Measurements from ENCODE around the gene KDM3B.
"Not testable (repeated sequence)": the region's sequence is repeated elsewhere in the genome, so short reads cannot be mapped to it uniquely, and the experiment has no call there.

Gene KDM3B, protein sequence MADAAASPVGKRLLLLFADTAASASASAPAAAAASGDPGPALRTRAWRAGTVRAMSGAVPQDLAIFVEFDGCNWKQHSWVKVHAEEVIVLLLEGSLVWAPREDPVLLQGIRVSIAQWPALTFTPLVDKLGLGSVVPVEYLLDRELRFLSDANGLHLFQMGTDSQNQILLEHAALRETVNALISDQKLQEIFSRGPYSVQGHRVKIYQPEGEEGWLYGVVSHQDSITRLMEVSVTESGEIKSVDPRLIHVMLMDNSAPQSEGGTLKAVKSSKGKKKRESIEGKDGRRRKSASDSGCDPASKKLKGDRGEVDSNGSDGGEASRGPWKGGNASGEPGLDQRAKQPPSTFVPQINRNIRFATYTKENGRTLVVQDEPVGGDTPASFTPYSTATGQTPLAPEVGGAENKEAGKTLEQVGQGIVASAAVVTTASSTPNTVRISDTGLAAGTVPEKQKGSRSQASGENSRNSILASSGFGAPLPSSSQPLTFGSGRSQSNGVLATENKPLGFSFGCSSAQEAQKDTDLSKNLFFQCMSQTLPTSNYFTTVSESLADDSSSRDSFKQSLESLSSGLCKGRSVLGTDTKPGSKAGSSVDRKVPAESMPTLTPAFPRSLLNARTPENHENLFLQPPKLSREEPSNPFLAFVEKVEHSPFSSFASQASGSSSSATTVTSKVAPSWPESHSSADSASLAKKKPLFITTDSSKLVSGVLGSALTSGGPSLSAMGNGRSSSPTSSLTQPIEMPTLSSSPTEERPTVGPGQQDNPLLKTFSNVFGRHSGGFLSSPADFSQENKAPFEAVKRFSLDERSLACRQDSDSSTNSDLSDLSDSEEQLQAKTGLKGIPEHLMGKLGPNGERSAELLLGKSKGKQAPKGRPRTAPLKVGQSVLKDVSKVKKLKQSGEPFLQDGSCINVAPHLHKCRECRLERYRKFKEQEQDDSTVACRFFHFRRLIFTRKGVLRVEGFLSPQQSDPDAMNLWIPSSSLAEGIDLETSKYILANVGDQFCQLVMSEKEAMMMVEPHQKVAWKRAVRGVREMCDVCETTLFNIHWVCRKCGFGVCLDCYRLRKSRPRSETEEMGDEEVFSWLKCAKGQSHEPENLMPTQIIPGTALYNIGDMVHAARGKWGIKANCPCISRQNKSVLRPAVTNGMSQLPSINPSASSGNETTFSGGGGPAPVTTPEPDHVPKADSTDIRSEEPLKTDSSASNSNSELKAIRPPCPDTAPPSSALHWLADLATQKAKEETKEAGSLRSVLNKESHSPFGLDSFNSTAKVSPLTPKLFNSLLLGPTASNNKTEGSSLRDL (N-terminal part only)

DNA sequence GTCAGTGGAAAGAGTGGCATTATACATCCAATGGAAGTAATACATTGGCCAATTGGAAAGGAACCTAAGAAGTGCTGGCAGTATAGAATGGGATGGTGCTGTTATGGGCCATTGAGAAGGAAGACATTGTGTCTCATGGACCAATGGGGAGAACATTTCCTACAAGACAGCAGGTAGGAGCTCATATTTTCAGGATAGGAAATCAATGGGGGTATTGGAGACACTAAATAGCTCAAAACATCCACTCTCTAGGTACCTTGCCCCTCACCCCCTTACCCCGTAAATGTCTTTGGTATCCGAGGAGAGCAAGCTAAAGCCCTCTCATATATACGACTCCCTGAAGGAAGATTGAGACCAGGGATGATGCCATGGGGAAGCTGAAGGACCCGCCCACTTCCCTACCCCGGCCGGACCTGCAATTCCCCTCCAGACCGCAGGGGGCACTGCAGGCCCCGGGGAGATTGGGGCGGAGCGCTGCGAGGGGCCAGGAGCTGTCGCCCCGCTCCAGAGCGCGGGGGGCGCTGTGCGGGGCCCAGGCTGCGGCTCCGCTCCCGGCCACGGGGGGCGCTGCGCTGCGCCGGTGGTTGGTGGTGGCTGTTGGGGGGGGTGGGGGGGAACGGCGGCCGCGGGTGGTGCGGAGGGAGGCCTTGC is at the start of gene KDM3B:
Gene KDM3B (plus strand): TSS at position 615 of the 651 bp plus-strand sequence. CDS start 111 bp downstream, outside the sequence.
- no peak for TF ChIP-seq JUND (IDR thresholded peaks at IDR 0.05; ENCODE audit: low read depth)
- in situ Hi-C loops (cut with HindIII; ENCODE audit: low pct_unique_long_range_greater_than_20kb, low sequenced_read_pairs): no loop called here
- peak; percentile 68 to 94 for DNase-seq (ENCODE audit: low read depth in 1 of 2, low spot score in 1 of 2)

DNA sequence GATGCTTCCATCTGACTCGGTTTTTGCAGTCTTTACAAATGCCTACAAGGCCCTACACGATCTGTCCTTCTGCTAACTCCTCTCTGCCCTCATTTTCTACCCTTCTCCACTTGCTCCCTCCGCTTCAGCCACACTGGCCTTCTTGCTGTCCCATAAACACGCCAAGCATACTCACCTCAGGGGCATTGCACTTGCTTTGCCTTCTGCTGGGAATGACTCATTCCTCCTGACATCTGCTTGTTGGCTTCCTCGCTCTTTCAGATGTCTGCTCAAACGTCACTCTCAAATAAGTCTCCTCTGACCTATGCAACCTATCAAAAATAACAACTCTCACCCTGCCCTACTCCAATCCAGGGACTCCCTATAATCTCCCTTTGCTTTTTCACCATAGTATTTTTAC is 49.1 kb upstream of the KDM3B start:
- no peak for TF ChIP-seq JUND (IDR thresholded peaks at IDR 0.05; ENCODE audit: low read depth)
- no peak for DNase-seq (ENCODE audit: low read depth in 1 of 2, low spot score in 1 of 2)
- in situ Hi-C loops (cut with HindIII; ENCODE audit: low pct_unique_long_range_greater_than_20kb, low sequenced_read_pairs): no loop called here

DNA sequence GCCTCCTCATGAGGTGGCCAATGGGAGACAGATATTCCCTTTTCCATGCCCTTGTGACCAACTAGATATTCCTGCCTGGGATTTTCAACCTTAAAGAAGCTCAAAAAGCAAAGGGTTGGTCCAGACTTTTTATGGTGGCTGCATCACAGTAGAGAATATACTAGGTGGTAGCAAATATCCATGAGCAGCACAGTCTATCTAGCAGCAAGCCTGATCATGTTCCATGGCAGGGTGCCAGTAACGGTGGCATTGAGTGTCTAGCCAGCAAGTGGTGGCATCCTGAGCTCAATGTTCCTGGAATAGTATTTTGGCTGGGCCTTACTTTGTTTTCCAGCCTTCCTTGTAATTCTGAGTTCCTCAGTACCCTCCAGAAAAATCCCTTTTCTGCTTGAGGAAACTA is 46.7 kb upstream of the KDM3B start:
- in situ Hi-C loops (cut with HindIII; ENCODE audit: low pct_unique_long_range_greater_than_20kb, low sequenced_read_pairs): no loop called here
- TF ChIP-seq JUND (IDR thresholded peaks at IDR 0.05; ENCODE audit: low read depth): no peak
- peak in 1 of 2 experiments; percentile 62 for DNase-seq (ENCODE audit: low read depth in 1 of 2, low spot score in 1 of 2)

DNA sequence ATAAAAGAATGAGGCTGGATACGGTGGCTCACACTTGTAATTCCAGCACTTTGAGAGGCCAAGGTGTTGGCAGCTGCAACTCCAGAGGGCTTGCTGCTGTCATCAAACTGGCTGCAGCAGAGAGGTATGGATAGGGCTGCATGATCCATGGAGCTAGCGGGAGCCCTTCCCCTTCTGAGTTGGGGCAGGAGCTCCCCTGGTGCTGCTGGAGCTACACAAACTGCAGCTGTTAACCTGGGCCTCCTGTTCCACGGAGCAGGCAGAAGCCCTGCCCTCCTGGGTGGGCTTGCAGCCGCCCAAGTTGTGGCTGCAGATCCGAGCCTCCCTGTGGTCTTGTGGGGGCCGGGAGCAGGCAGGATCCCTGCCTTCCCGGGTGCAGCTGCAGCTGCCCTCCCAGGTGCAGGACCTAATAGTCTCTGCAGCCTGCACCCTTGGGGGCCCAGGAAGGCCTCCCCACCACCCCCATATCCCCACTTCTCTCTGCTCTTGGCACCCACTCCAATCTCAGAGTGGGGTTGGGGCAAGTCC is 36.7 kb upstream of the KDM3B start:
- no peak for DNase-seq (ENCODE audit: low read depth in 1 of 2, low spot score in 1 of 2)
- no peak for TF ChIP-seq JUND (IDR thresholded peaks at IDR 0.05; ENCODE audit: low read depth)
- in situ Hi-C loops (cut with HindIII; ENCODE audit: low pct_unique_long_range_greater_than_20kb, low sequenced_read_pairs): no loop called here

DNA sequence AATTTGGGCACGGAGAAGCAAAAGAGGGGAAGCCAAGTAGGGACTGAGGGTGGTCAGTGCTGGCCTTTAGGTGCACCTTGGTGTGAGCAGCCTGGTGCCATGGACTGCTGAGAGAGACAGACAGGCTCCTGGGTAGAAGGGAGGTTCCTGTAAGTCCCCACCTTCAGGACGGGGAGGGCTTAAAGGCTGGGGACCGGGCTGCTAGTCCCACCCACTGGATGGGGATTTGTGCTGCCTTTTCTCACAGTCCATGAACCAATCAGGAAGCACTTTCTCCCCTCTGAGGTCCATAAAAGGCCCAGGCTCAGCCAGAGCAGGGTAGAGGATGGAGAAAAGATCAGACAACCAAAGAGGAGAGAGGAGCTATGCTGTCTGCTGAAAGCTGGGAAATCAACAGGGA is 36.1 kb upstream of the KDM3B start:
- no peak for TF ChIP-seq JUND (IDR thresholded peaks at IDR 0.05; ENCODE audit: low read depth)
- DNase-seq (ENCODE audit: low read depth in 1 of 2, low spot score in 1 of 2): no peak
- in situ Hi-C loops (cut with HindIII; ENCODE audit: low pct_unique_long_range_greater_than_20kb, low sequenced_read_pairs): no loop called here

DNA sequence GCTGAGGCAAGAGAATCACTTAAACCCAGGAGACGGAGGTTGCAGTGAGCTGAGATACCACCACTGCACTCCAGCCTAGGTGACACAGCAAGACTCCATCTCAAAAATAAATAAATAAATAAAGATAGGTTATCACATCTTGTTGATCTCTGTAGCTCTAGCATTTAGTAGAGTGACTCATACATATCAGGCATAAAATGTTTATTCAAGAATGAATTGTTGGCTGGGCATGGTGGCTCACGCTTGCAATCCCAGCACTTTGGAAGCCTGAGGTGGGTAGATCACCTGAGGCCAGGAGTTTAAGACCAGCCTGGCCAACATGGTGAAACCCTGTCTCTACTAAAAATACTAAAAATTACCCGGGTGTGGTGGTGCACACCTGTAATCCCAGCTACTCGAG is 34.3 kb upstream of the KDM3B start:
- in situ Hi-C loops (cut with HindIII; ENCODE audit: low pct_unique_long_range_greater_than_20kb, low sequenced_read_pairs); DNase-seq (ENCODE audit: low read depth in 1 of 2, low spot score in 1 of 2): not testable (repeated sequence)

DNA sequence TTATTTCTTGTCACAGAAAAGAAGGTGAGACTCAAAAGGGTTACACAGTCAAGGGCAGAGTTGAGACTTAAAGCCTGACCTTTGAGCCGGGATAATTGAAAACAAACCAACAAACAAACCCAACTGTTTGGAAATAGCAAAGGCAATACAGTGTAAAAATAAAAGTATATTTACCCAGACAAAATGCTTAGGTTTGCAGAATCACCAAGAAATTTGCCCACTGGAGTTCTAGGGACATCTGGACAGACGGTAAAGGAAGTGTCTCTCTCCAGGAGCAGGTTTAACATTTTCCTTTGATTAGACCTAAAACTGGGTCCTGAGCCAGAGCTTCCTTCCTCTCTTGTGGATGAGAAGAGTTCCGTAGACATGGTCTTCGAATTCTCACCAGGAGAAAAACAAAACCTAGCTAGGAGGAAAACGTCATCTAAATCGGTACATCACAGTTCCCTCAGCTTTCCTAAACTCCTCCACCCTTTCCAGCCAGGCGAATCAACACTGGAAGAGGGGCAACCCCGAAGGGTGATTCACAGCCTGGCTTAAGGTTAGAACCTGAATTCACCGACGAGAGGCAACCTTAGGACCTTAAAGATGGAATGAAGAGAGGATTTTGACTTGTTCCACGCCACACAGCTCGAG is 21.6 kb upstream of the KDM3B start:
- in situ Hi-C loops (cut with HindIII; ENCODE audit: low pct_unique_long_range_greater_than_20kb, low sequenced_read_pairs): no loop called here
- no peak for DNase-seq (ENCODE audit: low read depth in 1 of 2, low spot score in 1 of 2)
- no peak for TF ChIP-seq JUND (IDR thresholded peaks at IDR 0.05; ENCODE audit: low read depth)

DNA sequence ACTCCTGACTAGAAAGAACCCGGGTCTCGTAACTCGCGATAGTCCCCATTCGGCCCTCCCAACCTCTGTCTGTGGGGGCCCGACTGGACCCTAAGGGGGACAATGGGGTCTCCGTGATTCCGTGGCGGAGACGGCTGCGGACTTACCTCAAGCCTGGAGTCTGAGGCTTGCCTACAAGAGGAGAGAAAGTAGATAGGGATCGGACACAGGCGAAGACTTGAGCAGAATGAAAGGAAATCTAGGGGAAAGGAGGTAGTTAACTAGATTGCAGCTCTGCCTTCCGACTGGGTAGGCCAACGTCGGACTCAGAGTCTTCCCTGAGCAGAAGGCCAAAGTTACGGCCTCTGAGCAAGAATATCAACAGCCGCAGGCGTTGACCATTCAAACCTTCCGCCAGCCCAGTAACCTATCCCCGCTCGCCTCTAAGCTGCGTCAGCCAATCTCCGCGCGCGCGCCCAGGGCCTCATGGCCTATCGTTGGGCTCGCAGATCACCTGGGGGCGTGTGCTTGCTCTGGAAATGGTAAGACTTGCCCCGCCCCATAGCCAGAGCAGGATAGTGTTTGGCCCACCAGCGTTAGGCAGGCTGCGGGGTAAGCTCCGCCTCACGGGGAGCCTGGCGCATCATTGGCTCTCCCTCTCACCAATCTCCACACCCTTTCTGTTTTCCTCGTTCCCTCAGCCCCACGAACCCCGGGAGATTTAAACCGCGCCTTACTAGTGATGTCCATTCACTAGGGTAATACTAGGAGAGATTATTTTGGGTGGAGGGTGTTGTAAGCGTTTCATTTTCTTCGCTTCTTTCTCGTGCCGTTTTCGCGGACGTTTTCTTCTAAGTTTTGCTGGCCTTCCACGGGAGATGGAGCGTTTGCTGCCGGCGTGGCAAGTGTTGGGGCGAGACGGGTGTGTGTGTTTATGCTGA is 20.8 kb upstream of the KDM3B start, which contains the start of gene CDC25C:
Gene CDC25C (minus strand): TSS at position 356 of the 920 bp plus-strand sequence. CDS start 624 bp downstream, outside the sequence.
- in situ Hi-C loops (cut with HindIII; ENCODE audit: low pct_unique_long_range_greater_than_20kb, low sequenced_read_pairs): no loop called here
- no peak for TF ChIP-seq JUND (IDR thresholded peaks at IDR 0.05; ENCODE audit: low read depth)
- DNase-seq (ENCODE audit: low read depth in 1 of 2, low spot score in 1 of 2): peak; percentile 90 to 100

DNA sequence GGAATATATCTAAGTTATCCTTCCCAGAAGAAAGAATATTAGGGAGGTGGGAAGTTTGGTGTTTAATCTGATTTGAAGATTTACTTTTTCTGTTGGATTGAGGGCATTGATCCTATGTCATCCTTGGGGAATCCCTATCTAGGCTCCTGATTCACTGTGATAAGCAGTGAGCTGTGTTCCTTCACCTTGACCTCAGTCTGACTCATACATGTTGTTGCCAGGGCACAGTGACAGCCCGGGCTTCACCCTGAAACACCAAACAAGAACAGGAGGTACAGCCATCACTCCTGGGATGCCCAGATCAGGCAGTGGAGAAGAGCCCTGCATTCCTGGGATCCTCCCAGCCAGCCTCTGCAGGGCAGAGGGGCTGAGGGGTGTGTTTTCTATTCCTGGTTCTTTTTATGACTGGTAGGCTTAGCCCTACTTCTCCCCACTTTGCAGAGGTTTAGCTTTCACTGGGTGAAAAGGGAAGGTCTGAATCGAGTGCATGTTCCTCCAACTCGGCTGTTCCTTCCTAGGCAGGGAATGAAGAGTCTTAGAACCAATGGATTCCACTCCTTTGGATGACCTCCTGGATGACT is 17.5 kb upstream of the KDM3B start:
- in situ Hi-C loops (cut with HindIII; ENCODE audit: low pct_unique_long_range_greater_than_20kb, low sequenced_read_pairs): no loop called here
- TF ChIP-seq JUND (IDR thresholded peaks at IDR 0.05; ENCODE audit: low read depth): no peak
- DNase-seq (ENCODE audit: low read depth in 1 of 2, low spot score in 1 of 2): no peak

All from T47D (cell line).